DND-41 (cell line): ENCODE data around the gene RBM19.

ENCODE experiments used
- CTCF ChIP-seq: IDR thresholded peaks from 2 replicates; pipeline ENCODE4 v1.5.1; 2012; ENCODE audit warnings: borderline replicate concordance, low read length, moderate library complexity, mild to moderate bottlenecking; ENCODE audit not compliant: poor library complexity, severe bottlenecking; ENCODE audit errors: extremely low read depth
- EZH2 ChIP-seq: IDR thresholded peaks from 3 replicates; pipeline ENCODE4 v1.6.1; 2012; ENCODE audit warnings: borderline replicate concordance, low read depth, mild to moderate bottlenecking, moderate library complexity, low read length, inconsistent platforms; ENCODE audit not compliant: severe bottlenecking

DNA sequence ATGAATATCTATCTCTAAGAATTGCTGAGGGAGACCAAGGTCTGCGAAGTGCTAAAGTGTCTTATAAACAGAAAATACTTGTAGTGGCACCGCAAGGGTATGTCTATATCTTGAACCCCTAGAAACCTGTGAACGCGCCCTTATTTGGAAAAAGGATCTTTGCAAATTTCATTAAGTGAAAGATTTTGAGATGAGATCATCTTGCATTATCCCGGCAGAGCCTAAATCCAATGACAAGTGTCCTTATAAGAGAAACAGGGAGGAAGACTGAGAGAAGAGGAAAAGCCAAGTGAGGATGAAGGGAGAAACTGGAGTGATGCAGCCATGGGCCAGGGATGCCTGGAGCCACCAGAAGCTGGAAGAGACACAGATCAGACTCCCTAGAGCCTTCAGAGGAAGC lies 27.7 kb downstream of the RBM19 start:
- no peak for TF ChIP-seq CTCF
- no peak for TF ChIP-seq EZH2
